HCT116 (cell line): ENCODE measurements around the gene FAM167B. TPM values are rescaled to one million over a fixed set of nuclear protein-coding genes. Genes with fewer than 3 reads are reported as not detected.
A peak's percentile ranks its signal among the peaks of the same experiment; 100 is the strongest.

Source experiments
- ATAC-seq: fragments of 200-7000 bp; cut with Tn5 transposase; 2 replicates; pipeline ENCODE4 v1.9.1; 2020; ENCODE audit warnings: mild to moderate bottlenecking, moderate library complexity
- BruUV-seq: library from RNA; stranded (reverse); fragments of 400-500 nt; replicated peaks from 2 replicates; lab custom pipeline; 2021; lab: Mats Ljungman, UMichigan
- CTCF ChIA-PET: fragments of 300-600 bp; sonication (Branson Sonifier 250); formaldehyde crosslinking; loops from one replicate; lab custom pipeline; 2021; ENCODE audit warnings: antibody characterized with exemption; lab: Charles Lee
- POLR2A ChIA-PET: fragments of 300-600, 350-600 bp; sonication (Branson Sonifier 250); formaldehyde crosslinking; loops from one replicate; lab custom pipeline; 2021; ENCODE audit warnings: antibody characterized with exemption; lab: Charles Lee
- RAD21 ChIA-PET, 2 experiments: fragments of 300-600 bp; sonication (Branson Sonifier 250); formaldehyde crosslinking; loops; one replicate each; lab custom pipeline; 2023; ENCODE audit warnings: low total read pairs in 2 of 2; ENCODE audit not compliant: uncharacterized antibody in 2 of 2, unreplicated experiment in 2 of 2, low non-redundant PET in 1 of 2; lab: Charles Lee
- DNase-seq: peaks from one replicate; pipeline ENCODE4 v3.0.0-alpha.2; 2010; ENCODE audit warnings: low read depth, low spot score
- H2AFZ ChIP-seq: fragments of 200-600 bp; shearing (Covaris generic), sonication (generic); 2 replicates; pipeline ENCODE4 v1.6.1; 2017; ENCODE audit warnings: low read depth, mixed run types, mixed read lengths, antibody characterized with exemption, low read length; ENCODE audit not compliant: poor library complexity, severe bottlenecking
- H3K27ac ChIP-seq: 2 replicates; pipeline ENCODE4 v1.5.1; 2012; ENCODE audit warnings: low read depth, low read length
- H3K27me3 ChIP-seq: fragments of 200-600 bp; sonication (generic); 2 replicates; pipeline ENCODE4 v1.6.1; 2016; ENCODE audit warnings: mixed run types, low read length, mixed read lengths; ENCODE audit not compliant: insufficient read depth
- H3K36me3 ChIP-seq, 2 experiments: fragments of 200-500 bp in 1 of 2; fragments of 200-600 bp in 1 of 2; sonication (Bioruptor generic) in 1 of 2; sonication (generic) in 1 of 2; 2 replicates each; pipeline versions ENCODE4 v1.5.1 to v1.6.1; 2014 to 2016; ENCODE audit warnings: low read length in 2 of 2, inconsistent platforms in 1 of 2, mixed read lengths in 1 of 2, mixed run types in 1 of 2; ENCODE audit not compliant: insufficient read depth in 2 of 2, control insufficient read depth in 1 of 2
- H3K4me1 ChIP-seq, 2 experiments: fragments of 200-600 bp in 1 of 2; sonication (generic) in 1 of 2; 2 replicates each; pipeline versions ENCODE4 v1.5.1 to v1.6.1; 2012 to 2017; ENCODE audit warnings: low read length in 2 of 2, inconsistent platforms in 1 of 2, mild to moderate bottlenecking in 1 of 2, mixed read lengths in 1 of 2, mixed run types in 1 of 2, moderate library complexity in 1 of 2; ENCODE audit not compliant: insufficient read depth in 2 of 2, control insufficient read depth in 1 of 2
- H3K4me2 ChIP-seq: fragments of 200-600 bp; sonication (generic); 2 replicates; pipeline ENCODE4 v1.6.1; 2017; ENCODE audit warnings: mixed run types, low read length, mixed read lengths
- H3K4me3 ChIP-seq, 2 experiments: fragments of 200-600 bp in 1 of 2; sonication (generic) in 1 of 2; replicated peaks in 1 of 2; 2 replicates each; pipeline ENCODE4 v1.5.1; 2011 to 2016; ENCODE audit warnings: low read length in 2 of 2, control low read depth in 1 of 2, low read depth in 1 of 2, mild to moderate bottlenecking in 1 of 2, mixed read lengths in 1 of 2, mixed run types in 1 of 2
- H3K79me2 ChIP-seq: fragments of 200-600 bp; sonication (generic); 2 replicates; pipeline ENCODE4 v1.6.1; 2017; ENCODE audit warnings: mild to moderate bottlenecking, mixed run types, low read length, moderate library complexity, mixed read lengths; ENCODE audit not compliant: insufficient read depth
- H3K9ac ChIP-seq: fragments of 200-600 bp; sonication (generic); 2 replicates; pipeline ENCODE4 v1.6.1; 2016; ENCODE audit warnings: low read length, mixed read lengths
- H3K9me2 ChIP-seq: fragments of 200-600 bp; sonication (generic), shearing (Covaris generic); 2 replicates; pipeline ENCODE4 v1.6.1; 2017; ENCODE audit warnings: mixed run types, mild to moderate bottlenecking, moderate library complexity; ENCODE audit not compliant: insufficient read depth
- H3K9me3 ChIP-seq, 2 experiments: fragments of 200-500 bp in 1 of 2; fragments of 200-600 bp in 1 of 2; sonication (Bioruptor generic) in 1 of 2; sonication (generic) in 1 of 2; 2 replicates each; pipeline ENCODE4 v1.6.1; 2014 to 2017; ENCODE audit warnings: low read length in 2 of 2, mixed read lengths in 2 of 2, inconsistent platforms in 1 of 2, low read depth in 1 of 2, mild to moderate bottlenecking in 1 of 2, mixed run types in 1 of 2, moderate library complexity in 1 of 2; ENCODE audit not compliant: control insufficient read depth in 1 of 2, insufficient read depth in 1 of 2
- H4K20me1 ChIP-seq: fragments of 200-600 bp; sonication (generic), shearing (Covaris generic); 2 replicates; pipeline ENCODE4 v1.6.1; 2017; ENCODE audit warnings: mixed run types, mild to moderate bottlenecking, moderate library complexity; ENCODE audit not compliant: insufficient read depth
- ATF3 ChIP-seq: IDR thresholded peaks from 2 replicates; pipeline ENCODE4 v1.6.1; 2012
- CEBPB ChIP-seq: IDR thresholded peaks from 2 replicates; pipeline ENCODE4 v1.6.1; 2012; ENCODE audit warnings: low read depth
- CTCF ChIP-seq, 3 experiments: fragments of 200-600 bp in 1 of 3; sonication (generic) in 1 of 3; IDR thresholded peaks in 2 of 3; conservative IDR thresholded peaks in 1 of 3; 2 replicates each; pipeline ENCODE4 v1.5.1; 2012 to 2017; ENCODE audit warnings: low read depth in 2 of 3, low read length in 2 of 3, antibody characterized with exemption in 1 of 3, borderline replicate concordance in 1 of 3, control low read depth in 1 of 3, mild to moderate bottlenecking in 1 of 3, mixed read lengths in 1 of 3, mixed run types in 1 of 3, moderate library complexity in 1 of 3; ENCODE audit not compliant: insufficient read depth in 1 of 3
- ELF1 ChIP-seq: IDR thresholded peaks from 2 replicates; pipeline ENCODE4 v1.6.1; 2012; ENCODE audit warnings: low read depth, borderline replicate concordance
- EZH2 ChIP-seq: fragments of 200-600 bp; sonication (generic); IDR thresholded peaks from 2 replicates; pipeline ENCODE4 v1.6.1; 2017; ENCODE audit warnings: antibody characterized with exemption, mixed run types
- MAX ChIP-seq: IDR thresholded peaks from 2 replicates; pipeline ENCODE4 v1.6.1; 2012
- POLR2A ChIP-seq: IDR thresholded peaks from 2 replicates; pipeline ENCODE4 v1.7.0; 2011; ENCODE audit warnings: borderline replicate concordance; ENCODE audit not compliant: insufficient read depth, insufficient read length; ENCODE audit errors: extremely low read depth
- POLR2AphosphoS5 ChIP-seq: IDR thresholded peaks from 2 replicates; pipeline ENCODE4 v1.6.1; 2011; ENCODE audit warnings: mild to moderate bottlenecking, low read depth, low read length, moderate library complexity
- RAD21 ChIP-seq: IDR thresholded peaks from 2 replicates; pipeline ENCODE4 v1.6.1; 2012; ENCODE audit warnings: low read depth, mild to moderate bottlenecking
- REST ChIP-seq: IDR thresholded peaks from 2 replicates; pipeline ENCODE4 v1.6.1; 2012; ENCODE audit warnings: low read depth
- SIN3A ChIP-seq: IDR thresholded peaks from 2 replicates; pipeline ENCODE4 v1.6.1; 2012; ENCODE audit warnings: low read depth
- SP1 ChIP-seq: IDR thresholded peaks from 2 replicates; pipeline ENCODE4 v1.6.1; 2012; ENCODE audit warnings: low read depth
- TCF7L2 ChIP-seq: IDR thresholded peaks from 2 replicates; pipeline ENCODE4 v1.7.0; 2011; ENCODE audit warnings: borderline replicate concordance, inconsistent platforms; ENCODE audit not compliant: insufficient read depth, insufficient read length; ENCODE audit errors: extremely low read depth
- YY1 ChIP-seq: IDR thresholded peaks from 2 replicates; pipeline ENCODE4 v1.6.1; 2011; ENCODE audit warnings: low read length, low read depth, moderate library complexity, mild to moderate bottlenecking; ENCODE audit not compliant: insufficient replicate concordance; ENCODE audit errors: extremely low read depth
- ZBTB33 ChIP-seq: IDR thresholded peaks from 2 replicates; pipeline ENCODE4 v1.6.1; 2011; ENCODE audit warnings: mild to moderate bottlenecking, low read length, moderate library complexity; ENCODE audit not compliant: insufficient replicate concordance; ENCODE audit errors: extremely low read depth
- ZFX ChIP-seq: fragments of 450-650 bp; IDR thresholded peaks from 2 replicates; pipeline ENCODE4 v1.6.1; 2017
- ZNF274 ChIP-seq: fragments of 200-500 bp; sonication (Bioruptor generic); IDR thresholded peaks from 2 replicates; pipeline ENCODE4 v1.6.1; 2014; ENCODE audit warnings: mild to moderate bottlenecking, low read depth, low read length, inconsistent platforms
- intact Hi-C: fragments of 100-400 bp; cut with micrococcal nuclease; formaldehyde crosslinking; loops from 2 replicates; pipeline ENCODE4 v1.10.0; 2022
- total RNA-seq: library from RNA; stranded (reverse); gene quantifications from one replicate; pipeline ENCODE4 v1.2.1, GENCODE V29; 2021; ENCODE audit not compliant: unreplicated experiment

The FAM167B gene
- total RNA-seq, 1 experiment from 2014 or later: 0.42 TPM

- Histone ChIP-seq H3K4me3 (peak overlapping the region; percentile 62 to 72), H3K36me3 (no peaks in the 10 kb centered on the region), H3K4me2 (peak overlapping the region; percentile 94), H3K4me1 (peaks cover 20 to 45% of the 10 kb centered on the region in 2 experiments), H3K79me2 (no peaks in the 10 kb centered on the region), H3K9ac (peak overlapping the region; percentile 60), H3K27ac (peak overlapping the region; percentile 87), H2AFZ (no peak overlapping the region), H3K9me3 (no peaks in the 10 kb centered on the region), H3K9me2 (no peaks in the 10 kb centered on the region), H4K20me1 (no peaks in the 10 kb centered on the region), H3K27me3 (no peaks in the 10 kb centered on the region)
- TF ChIP-seq ZFX (peak; percentile 35; the same call in 1 of the 2 replicates), SP1 (no peak), CEBPB (no peak), RAD21 (peak; percentile 41), ELF1 (no peak), TCF7L2 (no peak), ZBTB33 (no peak), MAX (peak; percentile 83), EZH2 (no peak), POLR2AphosphoS5 (peak; percentile 87), REST (no peak), CTCF (IDR thresholded peaks at IDR 0.05 in 2 of 3, conservative IDR thresholded peaks at IDR 0.05 in 1 of 3; ENCODE audit: borderline replicate concordance in 1 of 3, insufficient read depth in 1 of 3, low read depth in 2 of 3, low read length in 2 of 3) (peak; percentile 25 to 53 (median 26); a peak in 4 of 6 replicates), ATF3 (no peak), ZNF274 (no peak), SIN3A (peak; percentile 50; the same call in 1 of the 2 replicates), YY1 (peak; percentile 18), POLR2A (peak; percentile 77)
- intact Hi-C loops: no loop called here
- CTCF ChIA-PET: interaction anchor here (0.7 to 1.6 kb wide), 5 partner anchors 8 to 76 kb away, joined by 3 to 4 read pairs (median 3); no protein-coding TSS in a partner anchor
- ATAC-seq (peak; percentile 88), DNase-seq (peak; percentile 58)
- RAD21 ChIA-PET: interaction anchor here in 1 of 2 experiments (0.5 to 1.6 kb wide), 2 partner anchors 25 to 96 kb away, joined by 3 to 4 read pairs; partner anchors contain the start of gene MARCKSL1
- BruUV-seq: TSS peak; percentile 63
- POLR2A ChIA-PET: interaction anchor here (0.8 to 2.1 kb wide), 7 partner anchors 15 to 154 kb away, joined by 3 to 8 read pairs (median 3); partner anchors contain the start of genes BSDC1, HDAC1 and MARCKSL1
Observed at GRCh38 chr1:32240140-32240951, 6.7 kb upstream of the FAM167B start.
